ENCODE data around the gene CLDN14.

The CLDN14 gene

DNA sequence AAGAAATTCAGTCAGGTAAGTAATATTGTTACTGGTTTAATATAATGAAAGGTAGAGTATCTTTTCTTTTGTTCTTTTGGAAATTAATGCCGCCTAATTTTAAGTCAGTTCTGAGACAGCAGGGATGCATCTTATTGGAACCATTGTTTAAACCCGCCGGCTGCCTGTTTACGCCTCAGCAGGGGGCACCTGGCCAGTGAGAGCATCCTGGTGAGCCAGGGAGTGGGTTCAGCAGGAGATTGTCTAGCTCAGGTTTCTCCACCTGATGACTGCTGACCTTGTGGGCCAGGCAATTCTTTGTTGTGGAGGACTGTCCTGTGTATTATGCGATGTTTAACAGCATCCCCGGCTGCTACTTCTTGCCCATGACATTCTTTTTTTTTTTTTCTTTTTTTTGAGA lies 64.5 kb downstream of the CLDN14 start:
- H3K27me3 ChIP-seq (ENCODE audit: insufficient read depth, low read length, poor library complexity), result no peaks in the 10 kb centered on the region
- H3K56ac ChIP-seq (ENCODE audit: low read length), result no peak overlapping the region
- H3K27ac ChIP-seq (ENCODE audit: low read depth, low read length), result peak overlapping the region; percentile 41
- H3K4ac ChIP-seq (ENCODE audit: low read depth, low read length), result no peak overlapping the region
- no peaks in the 10 kb centered on the region for H3K79me2 ChIP-seq (ENCODE audit: control insufficient read depth, insufficient read depth, low read length)
- no peak overlapping the region for H4K5ac ChIP-seq (ENCODE audit: low read length)
- no peak overlapping the region for H3K4me2 ChIP-seq (ENCODE audit: low read length)
- no peaks in the 10 kb centered on the region for H3K4me1 ChIP-seq (ENCODE audit: control insufficient read depth, low read depth, low read length)
- H3K18ac ChIP-seq (ENCODE audit: low read length), result no peak overlapping the region
- peak; percentile 63 for DNase-seq
- H3K4me3 ChIP-seq (ENCODE audit: low read length), result no peak overlapping the region
- no peak overlapping the region for H2BK120ac ChIP-seq (ENCODE audit: low read depth, low read length)
- H2BK5ac ChIP-seq (ENCODE audit: low read length), result no peak overlapping the region
- no peak overlapping the region for H3K23ac ChIP-seq (ENCODE audit: low read length)
- H3K79me1 ChIP-seq (ENCODE audit: low read length), result no peaks in the 10 kb centered on the region
- no peak overlapping the region for H2BK15ac ChIP-seq (replicated peaks; ENCODE audit: low read depth)
- no peak overlapping the region for H4K8ac ChIP-seq (ENCODE audit: low read depth, low read length)
- H2AK5ac ChIP-seq (ENCODE audit: low read length), result no peak overlapping the region
- peaks cover 4% of the 10 kb centered on the region for H3K36me3 ChIP-seq (ENCODE audit: control insufficient read depth, insufficient read depth, low read length)
- no CpG with 5 or more reads among the region's 6 CpGs for WGBS (ENCODE audit: extremely low coverage, insufficient coverage, low lambda C conversion rate)
- H3K9ac ChIP-seq (ENCODE audit: low read length), result no peak overlapping the region

DNA sequence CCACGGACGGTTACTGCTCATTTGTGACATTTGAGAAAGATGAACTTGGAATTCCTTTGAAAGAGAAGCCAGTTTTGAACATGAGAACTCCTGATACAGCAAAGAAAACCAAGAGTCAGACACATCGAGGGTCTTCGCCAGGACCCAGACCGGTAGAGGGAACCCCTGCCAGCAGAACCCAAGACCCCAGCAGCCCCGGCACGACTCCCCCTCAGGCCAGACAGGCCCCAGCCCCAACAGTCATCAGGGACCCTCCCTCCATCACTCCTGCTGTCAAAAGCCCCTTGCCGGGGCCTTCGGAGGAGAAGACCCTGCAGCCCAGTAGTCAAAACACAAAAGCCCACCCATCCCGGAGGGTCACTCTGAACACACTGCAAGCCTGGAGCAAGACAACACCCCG lies 67.0 kb downstream of the CLDN14 start:
- no peaks in the 10 kb centered on the region for H3K79me2 ChIP-seq (ENCODE audit: control insufficient read depth, insufficient read depth, low read length)

DNA sequence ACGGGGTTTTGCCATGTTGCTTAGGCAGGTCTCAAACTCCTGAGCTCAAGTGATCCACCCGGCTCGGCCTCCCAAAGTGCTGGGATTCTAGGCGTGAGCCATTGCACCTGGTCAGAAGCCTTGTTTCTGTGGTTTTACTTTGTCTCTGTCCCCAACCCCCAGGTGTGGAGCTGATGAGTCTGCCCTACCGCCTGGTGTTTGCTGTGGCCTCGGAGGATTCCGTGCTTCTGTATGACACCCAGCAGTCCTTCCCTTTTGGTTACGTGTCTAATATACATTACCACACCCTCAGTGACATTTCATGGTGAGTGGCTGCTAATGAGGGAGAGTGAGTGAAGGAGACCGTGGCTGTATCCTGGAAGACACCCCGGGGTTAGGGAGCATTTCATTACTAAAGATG lies 68.6 kb downstream of the CLDN14 start:
- no CpG with 5 or more reads among the region's 10 CpGs for WGBS (ENCODE audit: extremely low coverage, insufficient coverage, low lambda C conversion rate)
- no peak overlapping the region for H3K4ac ChIP-seq (ENCODE audit: low read depth, low read length)
- no peak for DNase-seq
- no peak overlapping the region for H2BK5ac ChIP-seq (ENCODE audit: low read length)
- no peak overlapping the region for H3K4me2 ChIP-seq (ENCODE audit: low read length)
- H3K18ac ChIP-seq (ENCODE audit: low read length), result no peak overlapping the region
- H2AK5ac ChIP-seq (ENCODE audit: low read length), result no peak overlapping the region
- H4K5ac ChIP-seq (ENCODE audit: low read length), result no peak overlapping the region
- H3K27ac ChIP-seq (ENCODE audit: low read depth, low read length), result no peak overlapping the region
- H3K4me1 ChIP-seq (ENCODE audit: control insufficient read depth, low read depth, low read length), result no peaks in the 10 kb centered on the region
- no peak overlapping the region for H2BK120ac ChIP-seq (ENCODE audit: low read depth, low read length)
- no peak overlapping the region for H3K23ac ChIP-seq (ENCODE audit: low read length)
- no peaks in the 10 kb centered on the region for H3K79me2 ChIP-seq (ENCODE audit: control insufficient read depth, insufficient read depth, low read length)
- H2BK15ac ChIP-seq (replicated peaks; ENCODE audit: low read depth), result no peak overlapping the region
- H4K8ac ChIP-seq (ENCODE audit: low read depth, low read length), result no peak overlapping the region
- H3K79me1 ChIP-seq (ENCODE audit: low read length), result no peaks in the 10 kb centered on the region
- H3K4me3 ChIP-seq (ENCODE audit: low read length), result no peak overlapping the region
- no peaks in the 10 kb centered on the region for H3K27me3 ChIP-seq (ENCODE audit: insufficient read depth, low read length, poor library complexity)
- H3K36me3 ChIP-seq (ENCODE audit: control insufficient read depth, insufficient read depth, low read length), result peaks cover 4% of the 10 kb centered on the region
- no peak overlapping the region for H3K9ac ChIP-seq (ENCODE audit: low read length)
- H3K56ac ChIP-seq (ENCODE audit: low read length), result no peak overlapping the region

More for the DNA sequence above, 67.0 kb downstream of the CLDN14 start:
- Histone ChIP-seq H3K27ac (ENCODE audit: low read depth, low read length) (no peak overlapping the region), H3K4me3 (ENCODE audit: low read length) (no peak overlapping the region), H2BK15ac (replicated peaks; ENCODE audit: low read depth) (no peak overlapping the region), H3K4ac (ENCODE audit: low read depth, low read length) (no peak overlapping the region), H2AK5ac (ENCODE audit: low read length) (no peak overlapping the region), H4K8ac (ENCODE audit: low read depth, low read length) (no peak overlapping the region), H3K36me3 (ENCODE audit: control insufficient read depth, insufficient read depth, low read length) (peaks cover 4% of the 10 kb centered on the region), H3K4me2 (ENCODE audit: low read length) (no peak overlapping the region), H2BK5ac (ENCODE audit: low read length) (no peak overlapping the region), H3K27me3 (ENCODE audit: insufficient read depth, low read length, poor library complexity) (no peaks in the 10 kb centered on the region), H3K4me1 (ENCODE audit: control insufficient read depth, low read depth, low read length) (no peaks in the 10 kb centered on the region), H3K18ac (ENCODE audit: low read length) (no peak overlapping the region), H3K79me1 (ENCODE audit: low read length) (no peaks in the 10 kb centered on the region), H3K9ac (ENCODE audit: low read length) (no peak overlapping the region), H3K23ac (ENCODE audit: low read length) (no peak overlapping the region), H4K5ac (ENCODE audit: low read length) (no peak overlapping the region), H3K56ac (ENCODE audit: low read length) (no peak overlapping the region), H2BK120ac (ENCODE audit: low read depth, low read length) (no peak overlapping the region)
- no CpG with 5 or more reads among the region's 11 CpGs for WGBS (ENCODE audit: extremely low coverage, insufficient coverage, low lambda C conversion rate)
- DNase-seq, result no peak
